Endothelial cell of umbilical vein (primary cell): ENCODE results near the gene RTL10. TPM values are rescaled to one million over a fixed set of nuclear protein-coding genes. Genes with fewer than 3 reads are reported as not detected.

Experiments
- BruUV-seq: library from RNA; stranded (reverse); fragments of 400-500 nt; replicated peaks from 2 replicates; lab custom pipeline; 2021; lab: Mats Ljungman, UMichigan
- CTCF ChIA-PET: fragments of 300-600, 350-600 bp; sonication (Branson Sonifier 250); formaldehyde crosslinking; loops from one replicate; lab custom pipeline; 2021; ENCODE audit warnings: antibody characterized with exemption, inconsistent platforms; lab: Charles Lee
- POLR2A ChIA-PET: fragments of 300-600, 350-600 bp; sonication (Branson Sonifier 250); formaldehyde crosslinking; loops from one replicate; lab custom pipeline; 2021; ENCODE audit warnings: antibody characterized with exemption, inconsistent platforms; lab: Charles Lee
- DNase-seq: peaks from one replicate; pipeline ENCODE4 v3.0.0-alpha.2; 2011; ENCODE audit warnings: low read depth, low spot score
- FAIRE-seq: peaks from 2 replicates; lab custom pipeline; 2011; peaks lifted over from hg19 to GRCh38; lab: Jason Lieb, UNC
- H2AFZ ChIP-seq: 2 replicates; pipeline ENCODE4 v1.6.0; 2012; ENCODE audit warnings: low read depth, low read length, control low read depth, inconsistent platforms
- H3K27ac ChIP-seq: 2 replicates; pipeline ENCODE4 v1.5.1; 2011; ENCODE audit warnings: low read depth, mild to moderate bottlenecking, control low read depth, low read length, moderate library complexity; ENCODE audit not compliant: insufficient read depth
- H3K27me3 ChIP-seq, 2 experiments: 2 replicates each; pipeline versions ENCODE4 v1.6.0 to v1.6.1; 2011; ENCODE audit warnings: low read length in 2 of 2, mixed read lengths in 1 of 2; ENCODE audit not compliant: control insufficient read depth in 2 of 2, insufficient read depth in 2 of 2
- H3K36me3 ChIP-seq, 2 experiments: 2 replicates in 1 of 2; 3 replicates in 1 of 2; pipeline ENCODE4 v1.5.1; 2011; ENCODE audit warnings: low read length in 2 of 2, mild to moderate bottlenecking in 1 of 2, moderate library complexity in 1 of 2; ENCODE audit not compliant: control insufficient read depth in 2 of 2, insufficient read depth in 2 of 2; ENCODE audit errors: extremely low read depth in 1 of 2
- H3K4me1 ChIP-seq: 3 replicates; pipeline ENCODE4 v1.5.1; 2011; ENCODE audit warnings: mild to moderate bottlenecking, low read length; ENCODE audit not compliant: control insufficient read depth, insufficient read depth; ENCODE audit errors: extremely low read depth
- H3K4me2 ChIP-seq: 2 replicates; pipeline ENCODE4 v1.6.1; 2011; ENCODE audit warnings: low read length, control low read depth, mixed read lengths; ENCODE audit not compliant: insufficient read depth
- H3K4me3 ChIP-seq, 3 experiments: fragments of 200-600 bp in 1 of 3; sonication (generic), shearing (Covaris generic) in 1 of 3; replicated peaks in 1 of 3; 2 replicates each; pipeline ENCODE4 v1.5.1; 2011 to 2016; ENCODE audit warnings: control low read depth in 3 of 3, low read length in 3 of 3, mild to moderate bottlenecking in 2 of 3, inconsistent platforms in 1 of 3, low read depth in 1 of 3, moderate library complexity in 1 of 3; ENCODE audit not compliant: insufficient read depth in 1 of 3
- H3K79me2 ChIP-seq: 2 replicates; pipeline ENCODE4 v1.6.0; 2012; ENCODE audit warnings: low read length, inconsistent platforms; ENCODE audit not compliant: control insufficient read depth, insufficient read depth
- H3K9ac ChIP-seq: replicated peaks from 2 replicates; pipeline ENCODE3; 2011; ENCODE audit warnings: low read length, control low read depth; ENCODE audit not compliant: insufficient read depth; ENCODE audit errors: extremely low read depth
- H3K9me1 ChIP-seq: replicated peaks from 3 replicates; pipeline ENCODE4 v1.6.0; 2011; ENCODE audit warnings: mild to moderate bottlenecking, low read length; ENCODE audit not compliant: control insufficient read depth, insufficient read depth; ENCODE audit errors: extremely low read depth
- H3K9me3 ChIP-seq: replicated peaks from 2 replicates; pipeline ENCODE4 v1.5.1; 2012; ENCODE audit warnings: low read length, inconsistent platforms; ENCODE audit not compliant: control insufficient read depth, insufficient read depth
- H4K20me1 ChIP-seq: replicated peaks from 2 replicates; pipeline ENCODE3; 2011; ENCODE audit warnings: mild to moderate bottlenecking, low read length; ENCODE audit not compliant: control insufficient read depth, insufficient read depth; ENCODE audit errors: extremely low read depth
- CTCF ChIP-seq, 2 donors: IDR thresholded peaks; 1 replicate in 1 of 2; 2 replicates in 1 of 2; pipeline ENCODE4 v1.5.1; 2011; ENCODE audit warnings: low read length in 2 of 2, mild to moderate bottlenecking in 2 of 2, moderate library complexity in 2 of 2, control low read depth in 1 of 2, inconsistent platforms in 1 of 2, low read depth in 1 of 2; ENCODE audit not compliant: insufficient read depth in 1 of 2; ENCODE audit errors: extremely low read depth in 1 of 2
- EZH2 ChIP-seq: IDR thresholded peaks from 2 replicates; pipeline ENCODE4 v1.6.1; 2012; ENCODE audit warnings: borderline replicate concordance, low read depth, mild to moderate bottlenecking, moderate library complexity, low read length, inconsistent platforms; ENCODE audit not compliant: severe bottlenecking
- FOS ChIP-seq: IDR thresholded peaks from 2 replicates; pipeline ENCODE4 v1.6.1; 2011; ENCODE audit warnings: mild to moderate bottlenecking, low read length, moderate library complexity, borderline replicate concordance; ENCODE audit not compliant: insufficient read depth
- GATA2 ChIP-seq: IDR thresholded peaks from 2 replicates; pipeline ENCODE4 v1.7.0; 2011; ENCODE audit warnings: low read depth, mild to moderate bottlenecking, moderate library complexity, mixed read lengths, low read length; ENCODE audit not compliant: insufficient read length, insufficient read depth
- JUN ChIP-seq: IDR thresholded peaks from 2 replicates; pipeline ENCODE4 v1.6.1; 2011; ENCODE audit warnings: borderline replicate concordance, low read depth; ENCODE audit not compliant: insufficient read length, insufficient read depth
- MAX ChIP-seq: IDR thresholded peaks from 2 replicates; pipeline ENCODE4 v1.6.1; 2011; ENCODE audit not compliant: insufficient read depth, insufficient read length
- POLR2A ChIP-seq: IDR thresholded peaks from 2 replicates; pipeline ENCODE4 v1.6.1; 2012; ENCODE audit warnings: low read depth, mild to moderate bottlenecking, control low read depth, low read length
- POLR2AphosphoS5 ChIP-seq: IDR thresholded peaks from 2 replicates; pipeline ENCODE4 v1.6.1; 2012; ENCODE audit warnings: low read depth, mild to moderate bottlenecking, control low read depth, low read length, moderate library complexity; ENCODE audit not compliant: insufficient read depth
- dilution Hi-C: fragments of 300-500 bp; cut with MboI; formaldehyde crosslinking; loops from one replicate; pipeline ENCODE4 v1.15.0; 2019; ENCODE audit warnings: low sequenced_read_pairs; ENCODE audit not compliant: extremely low pct_ligation_motif_present
- intact Hi-C: fragments of 100-400 bp; cut with micrococcal nuclease; formaldehyde crosslinking; loops from one replicate; pipeline ENCODE4 v1.10.0; 2022
- polyA plus RNA-seq, 4 experiments: library from polyadenylated mRNA; depleted of rRNA in 3 of 4; stranded (reverse) in 3 of 4; unstranded in 1 of 4; fragments of >200 nt; gene quantifications; 2 replicates each; pipeline versions ENCODE4 v1.2.1 to v1.2.3, GENCODE V29; 2011 to 2012; ENCODE audit warnings: missing spikeins in 1 of 4
- total RNA-seq: library from RNA; stranded (reverse); gene quantifications from 2 replicates; pipeline ENCODE4 v1.2.3, GENCODE V29; 2021

The RTL10 gene
- total and polyA plus RNA-seq, 2 donors (not counting 3 experiments of a cell fraction or from before 2014, with no cell fraction given): 31.9 to 40.8 TPM

GRCh38 chr22:19868773-19869471 lies 14.2 kb upstream of the RTL10 start:
- H3K36me3 ChIP-seq: no peaks in the 10 kb centered on the region
- intact Hi-C loops: no loop called here
- no peaks in the 10 kb centered on the region for H4K20me1 ChIP-seq
- FAIRE-seq: no peak
- no peaks in the 10 kb centered on the region for H3K79me2 ChIP-seq
- no peak overlapping the region for H3K9ac ChIP-seq
- POLR2A ChIA-PET: interaction anchor here (0.6 kb wide), 1 partner anchor 71 kb away, joined by 5 read pairs; no protein-coding TSS in a partner anchor
- H2AFZ ChIP-seq: no peak overlapping the region
- no TSS peak for BruUV-seq
- H3K4me1 ChIP-seq: peaks cover under 1% of the 10 kb centered on the region
- CTCF ChIA-PET: interaction anchor here (2.3 kb wide), 1 partner anchor 139 kb away, joined by 12 read pairs; no protein-coding TSS in a partner anchor
- H3K4me3 ChIP-seq: no peak overlapping the region
- H3K9me1 ChIP-seq: no peaks in the 10 kb centered on the region
- TF ChIP-seq CTCF (IDR thresholded peaks at IDR 0.05; ENCODE audit: extremely low read depth in 1 of 2, insufficient read depth in 1 of 2, low read depth in 1 of 2, low read length in 2 of 2) (no peak), JUN (no peak), POLR2A (no peak), MAX (no peak), GATA2 (no peak), FOS (no peak), POLR2AphosphoS5 (no peak), EZH2 (no peak)
- dilution Hi-C loops: no loop called here
- H3K9me3 ChIP-seq: no peaks in the 10 kb centered on the region
- H3K27me3 ChIP-seq: no peaks in the 10 kb centered on the region
- no peak overlapping the region for H3K27ac ChIP-seq
- no peak for DNase-seq
- H3K4me2 ChIP-seq: no peak overlapping the region
